Epithelial cell of proximal tubule (primary cell): Measurements from ENCODE around the gene TMEFF2. TPM values are rescaled to one million over a fixed set of nuclear protein-coding genes. Genes with fewer than 3 reads are reported as not detected.
"Not testable (repeated sequence)": the region's sequence is repeated elsewhere in the genome, so short reads cannot be mapped to it uniquely, and the experiment has no call there.

ENCODE experiments used
- DNase-seq: peaks from one replicate; pipeline ENCODE4 v3.0.0-alpha.2; 2011; ENCODE audit warnings: low read depth
- H3K4me3 ChIP-seq: 2 replicates; pipeline ENCODE4 v1.5.1; 2011; ENCODE audit warnings: low read depth, mild to moderate bottlenecking, low read length
- total RNA-seq: library from RNA; depleted of rRNA; stranded (reverse); fragments of >200 nt; gene quantifications from 2 replicates; pipeline ENCODE4 v1.2.3, GENCODE V29; 2015
- TF ChIP-seq, protein P1 (sequence below): conservative IDR thresholded peaks from 2 replicates; pipeline ENCODE4 v1.5.1; 2012; ENCODE audit warnings: low read depth, mild to moderate bottlenecking, low read length

TMEFF2 gene
- total RNA-seq, 1 donor from 2014 or later = not detected

DNA sequence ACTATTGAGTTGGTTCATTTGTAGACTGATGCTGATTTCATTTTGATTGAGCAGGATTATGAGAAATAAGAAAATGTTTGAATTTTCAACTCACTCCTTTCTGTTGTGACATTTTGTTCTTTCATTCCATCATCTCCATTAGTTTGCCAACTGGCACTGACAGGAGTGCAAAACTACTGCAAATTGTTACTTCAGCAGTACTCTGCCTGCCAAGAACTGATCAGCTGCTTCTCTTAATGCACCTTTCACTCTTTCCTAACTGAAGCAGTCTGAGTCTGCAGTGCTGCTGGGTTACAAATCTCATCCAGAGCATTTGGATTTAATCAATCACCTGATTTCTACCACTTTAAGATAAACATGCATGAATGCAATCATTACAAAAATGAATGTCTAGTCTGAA, 70.9 kb downstream of the TMEFF2 start:
- DNase-seq = no peak
- TF ChIP-seq, protein P1, sequence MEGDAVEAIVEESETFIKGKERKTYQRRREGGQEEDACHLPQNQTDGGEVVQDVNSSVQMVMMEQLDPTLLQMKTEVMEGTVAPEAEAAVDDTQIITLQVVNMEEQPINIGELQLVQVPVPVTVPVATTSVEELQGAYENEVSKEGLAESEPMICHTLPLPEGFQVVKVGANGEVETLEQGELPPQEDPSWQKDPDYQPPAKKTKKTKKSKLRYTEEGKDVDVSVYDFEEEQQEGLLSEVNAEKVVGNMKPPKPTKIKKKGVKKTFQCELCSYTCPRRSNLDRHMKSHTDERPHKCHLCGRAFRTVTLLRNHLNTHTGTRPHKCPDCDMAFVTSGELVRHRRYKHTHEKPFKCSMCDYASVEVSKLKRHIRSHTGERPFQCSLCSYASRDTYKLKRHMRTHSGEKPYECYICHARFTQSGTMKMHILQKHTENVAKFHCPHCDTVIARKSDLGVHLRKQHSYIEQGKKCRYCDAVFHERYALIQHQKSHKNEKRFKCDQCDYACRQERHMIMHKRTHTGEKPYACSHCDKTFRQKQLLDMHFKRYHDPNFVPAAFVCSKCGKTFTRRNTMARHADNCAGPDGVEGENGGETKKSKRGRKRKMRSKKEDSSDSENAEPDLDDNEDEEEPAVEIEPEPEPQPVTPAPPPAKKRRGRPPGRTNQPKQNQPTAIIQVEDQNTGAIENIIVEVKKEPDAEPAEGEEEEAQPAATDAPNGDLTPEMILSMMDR = no peak
- no peak overlapping the region for H3K4me3 ChIP-seq

DNA sequence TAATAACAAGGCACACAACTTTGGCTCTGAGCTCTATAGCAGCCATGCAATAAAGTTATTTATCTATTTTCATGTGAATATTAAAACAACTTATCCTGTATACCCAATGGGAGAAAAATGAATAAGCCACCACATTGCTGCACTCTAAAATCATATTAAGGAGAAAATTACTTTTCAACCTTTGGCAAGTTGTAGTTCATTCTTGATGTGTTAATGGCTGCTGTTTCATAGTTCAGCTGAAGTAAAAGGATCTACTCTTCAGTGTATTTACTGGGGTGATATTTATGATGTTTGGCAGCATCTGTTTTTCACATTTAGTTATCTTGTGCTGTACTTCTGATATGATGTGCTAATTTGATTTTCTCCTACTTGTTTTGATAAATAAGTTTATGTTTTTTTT, 71.8 kb downstream of the TMEFF2 start:
- TF ChIP-seq, protein P1 = no peak
- no peak for DNase-seq

DNA sequence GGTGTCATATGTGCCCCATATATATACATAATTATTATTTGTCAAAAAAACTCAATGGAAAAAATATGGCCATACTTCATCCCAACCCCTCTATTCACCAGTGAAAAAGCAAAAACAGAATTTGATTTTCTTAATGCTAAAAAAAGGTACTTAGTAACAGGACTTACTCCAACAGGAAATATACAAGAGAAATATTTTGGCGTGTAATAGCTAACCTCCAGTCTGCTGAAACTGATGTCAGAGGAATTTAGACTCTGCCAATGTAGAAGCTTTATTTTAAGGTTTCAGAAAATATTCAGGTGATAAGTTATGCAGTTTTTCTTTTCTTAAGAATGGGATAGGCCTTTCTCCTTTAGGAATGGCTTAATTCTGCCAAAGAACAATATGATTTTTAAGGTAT, 72.6 kb downstream of the TMEFF2 start:
- no peak overlapping the region for H3K4me3 ChIP-seq
- TF ChIP-seq, protein P1 = no peak
- DNase-seq = no peak

More for the DNA sequence above, 71.8 kb downstream of the TMEFF2 start:
- H3K4me3 ChIP-seq = no peak overlapping the region

DNA sequence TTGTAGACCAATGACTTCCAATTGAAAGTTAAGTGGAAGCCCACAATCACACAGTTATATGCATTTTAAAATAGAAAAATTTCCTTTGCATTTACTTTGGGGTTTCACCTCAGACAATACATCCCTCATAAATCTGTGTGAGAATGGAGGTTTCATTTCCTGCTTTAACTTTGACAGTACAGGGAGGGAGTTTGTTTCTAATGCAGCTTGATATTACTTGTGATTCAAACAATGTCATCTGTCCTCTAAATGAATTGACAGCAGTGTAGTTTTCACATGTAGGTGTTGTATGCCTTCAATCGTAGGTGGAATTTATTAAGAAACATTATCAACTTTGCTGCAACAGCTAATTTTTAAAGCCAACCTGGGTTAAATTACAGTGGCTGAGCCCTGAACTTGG, 75.2 kb downstream of the TMEFF2 start:
- no peak overlapping the region for H3K4me3 ChIP-seq
- TF ChIP-seq, protein P1 = no peak
- DNase-seq = no peak

DNA sequence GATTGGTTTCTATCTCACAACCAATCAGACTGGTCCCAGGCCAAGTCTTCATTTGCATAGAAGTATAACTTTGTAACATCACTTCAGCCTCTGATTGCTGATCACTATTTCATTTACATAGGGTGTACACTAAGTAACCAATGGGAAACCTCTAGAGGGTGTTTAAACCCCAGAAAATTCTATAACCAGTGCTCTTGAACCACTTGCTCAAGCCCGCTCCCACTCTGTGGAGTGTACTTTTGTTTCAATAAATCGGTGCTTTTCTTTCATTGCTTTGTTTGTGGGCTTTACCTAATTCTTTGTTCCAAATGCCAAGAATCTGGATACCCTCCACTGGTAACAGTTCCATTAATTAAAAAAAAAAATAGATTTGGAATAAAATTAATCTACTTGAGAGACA, 77.0 kb downstream of the TMEFF2 start:
- TF ChIP-seq, protein P1 = no peak
- H3K4me3 ChIP-seq = no peak overlapping the region

DNA sequence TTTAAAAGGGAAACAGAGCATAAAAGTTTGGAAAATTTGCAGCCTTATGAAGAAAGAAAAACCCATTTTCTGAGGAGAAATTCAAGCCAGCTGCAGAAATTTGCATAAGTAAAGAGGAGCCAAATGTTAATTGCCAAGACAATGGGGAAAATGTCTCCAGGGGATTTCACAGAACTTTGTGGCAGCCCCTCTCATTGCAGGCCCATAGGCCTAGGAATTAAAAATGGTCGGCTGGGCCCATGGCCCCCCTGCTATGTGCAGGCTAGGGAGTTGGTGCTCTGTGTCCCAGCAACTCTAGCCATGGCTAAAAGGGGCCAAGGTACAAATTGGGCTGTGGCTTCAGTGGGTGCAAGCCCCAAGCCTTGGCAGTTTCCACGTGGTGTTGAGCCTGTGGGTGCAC, 83.2 kb downstream of the TMEFF2 start:
- DNase-seq, H3K4me3 ChIP-seq: not testable (repeated sequence)

More for the DNA sequence above, 77.0 kb downstream of the TMEFF2 start:
- DNase-seq = no peak

DNA sequence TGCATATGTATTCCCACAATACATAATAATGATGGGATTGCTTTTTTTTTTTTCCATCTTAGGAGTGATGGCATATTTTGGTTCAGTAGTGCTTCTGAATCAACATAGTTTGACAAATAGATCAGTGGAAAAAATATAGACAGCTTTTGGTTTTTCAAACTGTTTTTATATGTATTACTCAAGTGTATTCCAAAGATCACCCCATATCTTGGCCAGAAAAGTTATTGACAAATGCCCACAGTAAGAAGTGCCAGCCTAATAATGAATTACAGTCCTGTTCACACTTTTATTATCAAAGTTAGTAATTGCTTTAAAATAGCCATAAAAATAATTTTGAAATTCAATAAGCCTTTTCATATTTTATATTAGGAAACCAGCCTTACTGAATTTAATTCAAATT, 95.0 kb downstream of the TMEFF2 start:
- TF ChIP-seq, protein P1 = no peak
- DNase-seq = no peak
- no peak overlapping the region for H3K4me3 ChIP-seq
